ENCODE data around the gene TOP2A. TPM values are rescaled to one million over a fixed set of nuclear protein-coding genes. Genes with fewer than 3 reads are reported as not detected.
A peak's percentile ranks its signal among the peaks of the same experiment; 100 is the strongest.

Gene TOP2A
- polyA plus RNA-seq, 1 of the 3 experiments (the other 2 are of a cell fraction) = 20.6 TPM

- TF ChIP-seq RXRA (IDR thresholded peaks at IDR 0.05; ENCODE audit: borderline replicate concordance, low read depth) = no peak
- TF ChIP-seq GABPA (IDR thresholded peaks at IDR 0.05; ENCODE audit: low read depth) = no peak
Measured at GRCh38 chr17:40447148-40447644, 29.5 kb upstream of the TOP2A start (continued).

DNA sequence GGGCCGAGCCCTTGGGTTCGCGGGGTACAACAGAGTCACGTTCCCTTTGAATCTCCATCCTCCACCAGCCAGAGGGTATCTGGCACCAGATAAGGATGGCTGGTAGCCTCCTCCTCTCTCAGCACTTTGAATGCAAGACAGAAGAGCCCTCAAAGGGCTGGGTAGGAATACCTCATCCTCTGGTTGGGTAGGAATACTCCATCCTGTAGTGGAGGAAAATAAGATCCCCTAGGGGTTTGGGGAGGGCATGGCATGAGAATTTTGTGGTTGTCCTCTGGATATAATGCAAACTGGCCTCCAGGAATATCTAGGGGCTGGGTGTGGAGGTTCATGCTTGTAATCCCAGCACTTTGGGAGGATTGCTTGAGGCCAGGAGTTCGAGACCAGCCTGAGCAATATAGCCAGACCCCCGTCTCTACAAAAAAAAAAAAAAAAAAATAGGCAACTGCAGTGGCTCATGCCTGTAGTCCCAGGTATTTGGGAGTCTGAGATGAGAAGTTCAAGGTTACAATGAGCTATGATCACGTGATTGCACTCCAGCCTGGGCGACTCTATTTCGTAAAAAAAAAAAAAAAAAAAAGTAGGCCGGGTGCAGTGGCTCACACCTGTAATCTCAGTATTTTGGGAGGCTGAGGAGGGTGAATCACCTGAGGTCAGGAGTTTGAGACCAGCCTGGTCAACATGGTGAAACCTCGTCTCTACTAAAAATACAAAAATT is 28.2 kb upstream of the TOP2A start:
- 79% methylated on average over 11 of the region's 11 CpGs for WGBS (ENCODE audit: low lambda C conversion rate)
- ChIA-PET POLR2A (no interaction called here), CTCF (interaction anchor here (1.5 to 18.2 kb wide), 7 partner anchors 9 to 143 kb away, joined by 4 to 332 read pairs (median 202); no protein-coding TSS in a partner anchor)
- peak overlapping the region; percentile 62 to 81 for H3K4me3 ChIP-seq (ENCODE audit: low read depth in 2 of 2, low read length in 1 of 2)
- H3K27ac ChIP-seq (ENCODE audit: low read depth in 2 of 2, low read length in 1 of 2) = peak overlapping the region; percentile 66 to 77
- TF ChIP-seq EZH2phosphoT487 (IDR thresholded peaks at IDR 0.05; ENCODE audit: borderline replicate concordance, low read depth) = no peak
- TF ChIP-seq, protein P1, sequence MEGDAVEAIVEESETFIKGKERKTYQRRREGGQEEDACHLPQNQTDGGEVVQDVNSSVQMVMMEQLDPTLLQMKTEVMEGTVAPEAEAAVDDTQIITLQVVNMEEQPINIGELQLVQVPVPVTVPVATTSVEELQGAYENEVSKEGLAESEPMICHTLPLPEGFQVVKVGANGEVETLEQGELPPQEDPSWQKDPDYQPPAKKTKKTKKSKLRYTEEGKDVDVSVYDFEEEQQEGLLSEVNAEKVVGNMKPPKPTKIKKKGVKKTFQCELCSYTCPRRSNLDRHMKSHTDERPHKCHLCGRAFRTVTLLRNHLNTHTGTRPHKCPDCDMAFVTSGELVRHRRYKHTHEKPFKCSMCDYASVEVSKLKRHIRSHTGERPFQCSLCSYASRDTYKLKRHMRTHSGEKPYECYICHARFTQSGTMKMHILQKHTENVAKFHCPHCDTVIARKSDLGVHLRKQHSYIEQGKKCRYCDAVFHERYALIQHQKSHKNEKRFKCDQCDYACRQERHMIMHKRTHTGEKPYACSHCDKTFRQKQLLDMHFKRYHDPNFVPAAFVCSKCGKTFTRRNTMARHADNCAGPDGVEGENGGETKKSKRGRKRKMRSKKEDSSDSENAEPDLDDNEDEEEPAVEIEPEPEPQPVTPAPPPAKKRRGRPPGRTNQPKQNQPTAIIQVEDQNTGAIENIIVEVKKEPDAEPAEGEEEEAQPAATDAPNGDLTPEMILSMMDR (IDR thresholded peaks at IDR 0.05) = peak; percentile 27; the same call in 1 of the 2 replicates
- peaks cover 6 to 52% of the 10 kb centered on the region in 2 experiments; a peak in 3 of 4 replicates for H3K4me1 ChIP-seq (ENCODE audit: control insufficient read depth in 1 of 2, insufficient read depth in 2 of 2, low read depth in 1 of 2, low read length in 1 of 2)
- H3F3A ChIP-seq (replicated peaks; ENCODE audit: insufficient read depth) = peaks cover 10% of the 10 kb centered on the region
- no peaks in the 10 kb centered on the region for H3K27me3 ChIP-seq (ENCODE audit: insufficient read depth)
- H3K9ac ChIP-seq = peak overlapping the region; percentile 74
- H3K9me3 ChIP-seq = no peaks in the 10 kb centered on the region
- no peaks in the 10 kb centered on the region for H3K36me3 ChIP-seq (replicated peaks in 1 of 2; ENCODE audit: control insufficient read depth in 1 of 2, insufficient read depth in 2 of 2, low read length in 1 of 2)
- H3K4me2 ChIP-seq = peak overlapping the region; percentile 99
- DNase-seq = no peak
- peak overlapping the region; percentile 67; the same call in 1 of the 2 replicates for H2AFZ ChIP-seq (ENCODE audit: low read depth)
- no peaks in the 10 kb centered on the region for H3K9me2 ChIP-seq
- H3K79me2 ChIP-seq (ENCODE audit: insufficient read depth) = peaks cover 65% of the 10 kb centered on the region
- H4K20me1 ChIP-seq (ENCODE audit: insufficient read depth) = no peaks in the 10 kb centered on the region

- Histone ChIP-seq H3F3A (replicated peaks; ENCODE audit: insufficient read depth) (no peaks in the 10 kb centered on the region), H3K79me2 (ENCODE audit: insufficient read depth) (peaks cover 51% of the 10 kb centered on the region), H3K36me3 (replicated peaks in 1 of 2; ENCODE audit: control insufficient read depth in 1 of 2, insufficient read depth in 2 of 2, low read length in 1 of 2) (no peaks in the 10 kb centered on the region), H2AFZ (ENCODE audit: low read depth) (peak overlapping the region; percentile 51; the same call in 1 of the 2 replicates), H3K27me3 (ENCODE audit: insufficient read depth) (no peaks in the 10 kb centered on the region), H3K4me2 (peak overlapping the region; percentile 99), H3K27ac (ENCODE audit: low read depth in 2 of 2, low read length in 1 of 2) (peak overlapping the region; percentile 74 to 77), H3K9me2 (no peaks in the 10 kb centered on the region), H4K20me1 (ENCODE audit: insufficient read depth) (no peaks in the 10 kb centered on the region), H3K9me3 (no peaks in the 10 kb centered on the region), H3K9ac (peak overlapping the region; percentile 74), H3K4me1 (ENCODE audit: control insufficient read depth in 1 of 2, insufficient read depth in 2 of 2, low read depth in 1 of 2, low read length in 1 of 2) (peaks cover 3 to 49% of the 10 kb centered on the region in 2 experiments; a peak in 2 of 4 replicates), H3K4me3 (ENCODE audit: low read depth in 2 of 2, low read length in 1 of 2) (peak overlapping the region; percentile 62 to 81)
- POLR2A ChIA-PET = interaction anchor here (0.7 to 1.3 kb wide), 8 partner anchors 14 to 113 kb away, joined by 3 to 6 read pairs (median 5); partner anchors contain the start of gene TOP2A
- DNase-seq = no peak
- CTCF ChIA-PET = interaction anchor here (0.6 to 18.2 kb wide), 23 partner anchors 11 to 175 kb away, joined by 3 to 332 read pairs (median 5); partner anchors contain the start of genes TNS4 and TOP2A
- no peak for TF ChIP-seq RXRA (IDR thresholded peaks at IDR 0.05; ENCODE audit: borderline replicate concordance, low read depth)
- TF ChIP-seq, protein P1 (IDR thresholded peaks at IDR 0.05) = peak; percentile 5; the same call in 1 of the 2 replicates
- 32% methylated on average over 14 of the region's 15 CpGs for WGBS (ENCODE audit: low lambda C conversion rate)
Measured at GRCh38 chr17:40443988-40444899, 26.5 kb upstream of the TOP2A start.
